HepG2 (cell line): Measurements from ENCODE around the gene NPHP1. TPM values are rescaled to one million over a fixed set of nuclear protein-coding genes. Genes with fewer than 3 reads are reported as not detected.

Experiments used
- ATAC-seq: fragments of 200-7000 bp; cut with Tn5 transposase; 3 replicates; pipeline ENCODE4 v1.9.1; 2020; ENCODE audit warnings: mild to moderate bottlenecking, moderate library complexity
- BruUV-seq: library from RNA; stranded (reverse); fragments of 400-500 nt; replicated peaks from 2 replicates; lab custom pipeline; 2021; lab: Mats Ljungman, UMichigan
- CTCF ChIA-PET: fragments of 300-600 bp; formaldehyde crosslinking; extraction: SDS; loops from one replicate; lab custom pipeline; 2021; ENCODE audit warnings: low total read pairs, inconsistent platforms, low intra/inter-chr PET ratio; lab: Yijun Ruan, JAX
- POLR2A ChIA-PET: fragments of 350-600 bp; sonication (Branson Sonifier 250); formaldehyde crosslinking; loops from one replicate; lab custom pipeline; 2020; ENCODE audit warnings: antibody characterized with exemption, inconsistent platforms; lab: Yijun Ruan, JAX
- DNase-seq: peaks from one replicate; pipeline ENCODE4 v3.0.0-alpha.2; 2015; ENCODE audit warnings: low spot score
- FAIRE-seq: peaks from 3 replicates; lab custom pipeline; 2011; peaks lifted over from hg19 to GRCh38; lab: Jason Lieb, UNC
- H2AFZ ChIP-seq: one replicate; pipeline ENCODE4 v1.6.1; 2011; ENCODE audit warnings: low read length, inconsistent platforms
- H3K27ac ChIP-seq: fragments of 300-600 bp; 3 replicates; pipeline ENCODE4 v1.8.0; 2011; ENCODE audit warnings: mixed run types, mild to moderate bottlenecking, mixed read lengths, low read length, inconsistent platforms; ENCODE audit not compliant: insufficient read depth; ENCODE audit errors: extremely low read length
- H3K27me3 ChIP-seq, 2 experiments: fragments of 200-600 bp in 1 of 2; 2 replicates in 1 of 2; 3 replicates in 1 of 2; pipeline versions ENCODE4 v1.6.0 to v1.8.0; 2011; ENCODE audit warnings: low read length in 2 of 2, mild to moderate bottlenecking in 2 of 2, moderate library complexity in 2 of 2, inconsistent platforms in 1 of 2; ENCODE audit not compliant: insufficient read depth in 2 of 2, control insufficient read depth in 1 of 2
- H3K36me3 ChIP-seq, 2 experiments: fragments of 200-600 bp in 1 of 2; replicated peaks in 1 of 2; 2 replicates in 1 of 2; 3 replicates in 1 of 2; pipeline versions ENCODE4 v1.5.1 to v1.8.0; 2011; ENCODE audit warnings: low read length in 2 of 2, inconsistent platforms in 1 of 2; ENCODE audit not compliant: insufficient read depth in 2 of 2, control insufficient read depth in 1 of 2
- H3K4me1 ChIP-seq: 2 replicates; pipeline ENCODE4 v1.5.1; 2012; ENCODE audit warnings: low read length, inconsistent platforms; ENCODE audit not compliant: insufficient read depth
- H3K4me2 ChIP-seq: 2 replicates; pipeline ENCODE4 v1.6.0; 2011; ENCODE audit warnings: low read depth, low read length, inconsistent platforms
- H3K4me3 ChIP-seq, 3 experiments: fragments of 200-600 bp in 1 of 3; sonication (generic), shearing (Covaris generic) in 1 of 3; replicated peaks in 1 of 3; 2 replicates each; pipeline ENCODE4 v1.5.1; 2011 to 2016; ENCODE audit warnings: low read length in 3 of 3, inconsistent platforms in 2 of 3, low read depth in 2 of 3, mild to moderate bottlenecking in 2 of 3, control low read depth in 1 of 3, mixed read lengths in 1 of 3; ENCODE audit not compliant: insufficient read depth in 1 of 3
- H3K79me2 ChIP-seq: one replicate; pipeline ENCODE4 v1.6.1; 2011; ENCODE audit warnings: low read length, inconsistent platforms; ENCODE audit not compliant: insufficient read depth
- H3K9ac ChIP-seq: 2 replicates; pipeline ENCODE4 v1.6.0; 2011; ENCODE audit warnings: mild to moderate bottlenecking, low read depth, low read length, inconsistent platforms; ENCODE audit not compliant: insufficient read depth
- H3K9me3 ChIP-seq: 2 replicates; pipeline ENCODE4 v1.5.1; 2012; ENCODE audit warnings: mild to moderate bottlenecking, low read length
- H4K20me1 ChIP-seq: 2 replicates; pipeline ENCODE4 v1.6.0; 2011; ENCODE audit warnings: inconsistent platforms, mild to moderate bottlenecking, low read length, moderate library complexity; ENCODE audit not compliant: insufficient read depth
- EED ChIP-seq: sonication (generic); formaldehyde crosslinking; IDR thresholded peaks from 2 replicates; pipeline ENCODE4 v1.5.0; 2020; ENCODE audit warnings: mild to moderate bottlenecking, missing genetic modification reagents
- FOSL2 ChIP-seq: sonication (generic); formaldehyde crosslinking; IDR thresholded peaks from 2 replicates; pipeline ENCODE4 v1.4.0; 2020; ENCODE audit warnings: missing genetic modification reagents
- GFI1 ChIP-seq: sonication (generic); formaldehyde crosslinking; IDR thresholded peaks from 2 replicates; pipeline ENCODE4 v1.5.0; 2020; ENCODE audit warnings: missing genetic modification reagents, mild to moderate bottlenecking, borderline replicate concordance
- HMG20B ChIP-seq: conservative IDR thresholded peaks from 2 replicates; pipeline ENCODE4 v1.6.1; 2016; ENCODE audit warnings: missing genetic modification reagents, missing compliant biosample characterization
- MED8 ChIP-seq: sonication (generic); formaldehyde crosslinking; IDR thresholded peaks from 2 replicates; pipeline ENCODE4 v1.8.1; 2023; ENCODE audit warnings: mild to moderate bottlenecking, missing genetic modification reagents; ENCODE audit not compliant: insufficient replicate concordance
- NKX3-1 ChIP-seq: sonication (generic); formaldehyde crosslinking; IDR thresholded peaks from 2 replicates; pipeline ENCODE4 v1.5.0; 2020; ENCODE audit warnings: missing genetic modification reagents
- NR1H2 ChIP-seq: sonication (generic); formaldehyde crosslinking; IDR thresholded peaks from 2 replicates; pipeline ENCODE4 v1.8.1; 2022; ENCODE audit warnings: low read depth, missing genetic modification reagents, borderline replicate concordance
- PITX1 ChIP-seq: sonication (generic); formaldehyde crosslinking; IDR thresholded peaks from 2 replicates; pipeline ENCODE4 v1.5.1; 2020; ENCODE audit warnings: mild to moderate bottlenecking, missing genetic modification reagents
- RNF2 ChIP-seq: fragments of 450-650 bp; conservative IDR thresholded peaks from 2 replicates; pipeline ENCODE4 v1.6.1; 2016; ENCODE audit warnings: low read depth
- U2AF1 ChIP-seq: fragments of 200-400 bp; formaldehyde crosslinking; optimal IDR thresholded peaks from 2 replicates; pipeline ENCODE3; 2017; ENCODE audit warnings: mild to moderate bottlenecking, low read depth, low read length
- ZNF230 ChIP-seq: sonication (generic); formaldehyde crosslinking; IDR thresholded peaks from 2 replicates; pipeline ENCODE4 v1.4.0; 2020; ENCODE audit warnings: mild to moderate bottlenecking, missing genetic modification reagents
- ZNF337 ChIP-seq: sonication (generic); formaldehyde crosslinking; IDR thresholded peaks from 2 replicates; pipeline ENCODE4 v1.5.1; 2020; ENCODE audit warnings: missing genetic modification reagents, low read depth, mild to moderate bottlenecking, borderline replicate concordance
- ZNF615 ChIP-seq: sonication (generic); formaldehyde crosslinking; IDR thresholded peaks from 2 replicates; pipeline ENCODE4 v1.5.0; 2020; ENCODE audit warnings: mild to moderate bottlenecking, missing genetic modification reagents, borderline replicate concordance
- WGBS: methylation state at CpG from one replicate; pipeline ENCODE4 v1.1.6; 2017; ENCODE audit warnings: low lambda C conversion rate; 5-methylcytosine and 5-hydroxymethylcytosine counted together
- in situ Hi-C: cut with HindIII; loops from 2 replicates; pipeline ENCODE4 v1.10.0; 2017; ENCODE audit warnings: low pct_unique_long_range_greater_than_20kb; ENCODE audit not compliant: extremely low pct_ligation_motif_present
- intact Hi-C: fragments of 100-400 bp; cut with micrococcal nuclease; formaldehyde crosslinking; loops from one replicate; pipeline ENCODE4 v1.10.0; 2022; ENCODE audit not compliant: unreplicated experiment
- polyA plus RNA-seq, 8 experiments: library from polyadenylated mRNA; depleted of rRNA in 3 of 8; stranded (reverse) in 7 of 8; unstranded in 1 of 8; fragments of >200 nt; fragmentation: Illumina TruSeq in 4 of 8; extraction: Trizol in 4 of 8; gene quantifications; 2 replicates each; pipeline versions ENCODE4 v1.2.1 to v1.2.3, GENCODE V29; 2011 to 2016; ENCODE audit warnings: low read depth in 4 of 8, missing spikeins in 1 of 8, mixed read lengths in 1 of 8; ENCODE audit not compliant: insufficient read depth in 1 of 8
- total RNA-seq, 5 experiments: library from RNA; depleted of rRNA; stranded (reverse); fragments of >200 nt; fragmentation: Illumina TruSeq; extraction: Trizol; gene quantifications; 2 replicates each; pipeline ENCODE4 v1.2.3, GENCODE V29; 2016; ENCODE audit warnings: low read depth in 1 of 5
- TF ChIP-seq, protein P1 (sequence below): sonication (generic); formaldehyde crosslinking; IDR thresholded peaks from 2 replicates; pipeline ENCODE4 v1.4.0; 2020; ENCODE audit warnings: mild to moderate bottlenecking, missing genetic modification reagents

The NPHP1 gene
- total and polyA plus RNA-seq, 2 of the 13 experiments (the other 11 are each of a cell fraction or from before 2014, with no cell fraction given), result 2.7 to 4.8 TPM

DNA sequence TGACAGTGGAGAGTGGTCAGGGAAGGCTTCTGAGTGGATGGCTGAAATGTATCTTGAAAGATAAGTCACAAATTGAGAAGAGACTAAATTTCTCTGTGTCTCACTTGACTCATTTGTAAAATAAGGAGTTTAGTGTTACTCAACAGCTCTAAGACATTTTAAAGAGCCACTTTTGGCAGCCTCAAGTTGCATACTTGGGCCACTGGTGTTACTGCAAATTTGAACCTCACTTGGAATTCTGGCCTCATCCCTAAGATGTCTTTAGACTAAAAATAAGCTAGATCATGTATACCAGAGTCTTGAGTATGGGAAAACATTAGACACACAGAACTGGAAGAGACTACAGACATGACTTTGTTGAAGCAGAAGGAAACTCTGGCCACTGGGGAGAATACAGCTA lies 12.0 kb upstream of the NPHP1 start:
- no peak for ATAC-seq
- peaks cover 3% of the 10 kb centered on the region for H3K79me2 ChIP-seq
- H3K4me2 ChIP-seq, result no peak overlapping the region
- no peak overlapping the region for H3K4me3 ChIP-seq
- H3K27ac ChIP-seq, result no peak overlapping the region
- peaks cover 0 to 25% of the 10 kb centered on the region in 2 experiments; a peak in 3 of 5 replicates for H3K27me3 ChIP-seq
- no peak for TF ChIP-seq ZNF615 (CRISPR knock-in tag)
- TF ChIP-seq EED (CRISPR knock-in tag), result no peak
- no peak for TF ChIP-seq U2AF1
- no peak for TF ChIP-seq RNF2
- TF ChIP-seq, all 625 proteins: peak for 0
- H3K9ac ChIP-seq, result no peak overlapping the region
- DNase-seq (no peak), FAIRE-seq (no peak)
- intact Hi-C loops, result no loop called here
- in situ Hi-C loops, result no loop called here
- H3K9me3 ChIP-seq, result peaks cover 12% of the 10 kb centered on the region; the same call in 1 of the 2 replicates
- H3K4me1 ChIP-seq, result no peaks in the 10 kb centered on the region
- POLR2A ChIA-PET, result no interaction called here
- no TSS peak for BruUV-seq
- no peak overlapping the region for H2AFZ ChIP-seq
- CTCF ChIA-PET, result no interaction called here
- no peaks in the 10 kb centered on the region for H4K20me1 ChIP-seq
- H3K36me3 ChIP-seq, result no peaks in the 10 kb centered on the region; a peak in 1 of 5 replicates

DNA sequence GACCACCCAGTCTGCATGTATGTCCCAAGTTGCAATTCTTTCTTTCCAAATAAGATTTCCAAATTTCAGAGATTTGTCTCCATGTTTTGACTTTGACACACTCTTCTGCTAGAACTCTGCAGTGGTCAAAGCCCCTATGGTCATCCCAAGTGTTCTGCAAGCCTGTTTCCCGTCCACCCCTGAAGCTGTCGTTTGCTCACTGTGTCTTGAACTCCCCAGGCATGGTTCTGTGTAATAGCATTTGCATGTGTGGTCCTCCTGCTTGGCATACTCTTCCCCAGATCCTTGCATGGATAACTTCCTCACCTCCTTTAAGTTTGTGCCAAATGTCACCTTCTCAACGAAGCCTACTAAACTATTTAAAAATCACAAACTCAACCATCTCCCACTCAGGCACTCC lies 11.4 kb upstream of the NPHP1 start:
- BruUV-seq, result no TSS peak
- no peak overlapping the region for H3K27ac ChIP-seq
- 1% methylated on average over 3 of the region's 3 CpGs for WGBS
- no peak overlapping the region for H3K4me3 ChIP-seq
- peaks cover under 1% of the 10 kb centered on the region for H3K4me1 ChIP-seq
- no peaks in the 10 kb centered on the region for H4K20me1 ChIP-seq
- H3K4me2 ChIP-seq, result no peak overlapping the region
- peaks cover 6% of the 10 kb centered on the region for H3K79me2 ChIP-seq
- intact Hi-C loops (no loop called here), in situ Hi-C loops (no loop called here)
- FAIRE-seq, result no peak
- H3K9ac ChIP-seq, result no peak overlapping the region
- no peak overlapping the region for H2AFZ ChIP-seq
- H3K9me3 ChIP-seq, result peaks cover 12% of the 10 kb centered on the region; the same call in 1 of the 2 replicates
- CTCF ChIA-PET, result no interaction called here
- DNase-seq, result no peak
- POLR2A ChIA-PET, result no interaction called here
- TF ChIP-seq, protein P1, sequence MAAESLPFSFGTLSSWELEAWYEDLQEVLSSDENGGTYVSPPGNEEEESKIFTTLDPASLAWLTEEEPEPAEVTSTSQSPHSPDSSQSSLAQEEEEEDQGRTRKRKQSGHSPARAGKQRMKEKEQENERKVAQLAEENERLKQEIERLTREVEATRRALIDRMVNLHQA (CRISPR knock-in tag), result no peak
- no peak for TF ChIP-seq ZNF337
- TF ChIP-seq FOSL2, result no peak
- no peak for TF ChIP-seq ZNF615 (CRISPR knock-in tag)
- TF ChIP-seq ZNF230, result no peak
- no peak for TF ChIP-seq MED8
- TF ChIP-seq NR1H2 (CRISPR knock-in tag), result no peak
- TF ChIP-seq PITX1 (CRISPR knock-in tag), result no peak
- TF ChIP-seq GFI1, result no peak
- TF ChIP-seq HMG20B (CRISPR knock-in tag), result no peak
- no peak for TF ChIP-seq NKX3-1 (CRISPR knock-in tag)
- TF ChIP-seq, all 625 proteins: peak for 0
- ATAC-seq, result no peak
- Histone ChIP-seq H3K36me3 (no peaks in the 10 kb centered on the region; a peak in 1 of 5 replicates), H3K27me3 (peaks cover 0 to 25% of the 10 kb centered on the region in 2 experiments; a peak in 3 of 5 replicates)
